Retinal pigment epithelial cell (primary cell): ENCODE results near the gene RNLS.

Source experiments
- DNase-seq: peaks from one replicate; pipeline ENCODE4 v3.0.0-alpha.2; 2010; ENCODE audit warnings: low read depth
- H3K4me3 ChIP-seq: 2 replicates; pipeline ENCODE4 v1.5.1; 2011; ENCODE audit warnings: mild to moderate bottlenecking, low read length, control low read depth, moderate library complexity
- CTCF ChIP-seq: conservative IDR thresholded peaks from 2 replicates; pipeline ENCODE4 v1.5.1; 2011; ENCODE audit warnings: low read depth, low read length, control low read depth, inconsistent platforms

The RNLS gene

GRCh38 chr10:88424881-88425280 is 158.2 kb downstream of the RNLS start:
- no peak for TF ChIP-seq CTCF
- no peak overlapping the region for H3K4me3 ChIP-seq
- no peak for DNase-seq

- no peak for TF ChIP-seq CTCF
- DNase-seq: no peak
- H3K4me3 ChIP-seq: no peak overlapping the region
Measured at GRCh38 chr10:88423732-88424131, 159.4 kb downstream of the RNLS start.

- no peak for TF ChIP-seq CTCF
- no peak overlapping the region for H3K4me3 ChIP-seq
- DNase-seq: no peak
Measured at GRCh38 chr10:88421590-88421989, 161.5 kb downstream of the RNLS start.

GRCh38 chr10:88418871-88419270 is 164.2 kb downstream of the RNLS start:
- TF ChIP-seq CTCF: no peak
- no peak for DNase-seq
- H3K4me3 ChIP-seq: no peak overlapping the region

GRCh38 chr10:88417387-88418030 is 165.6 kb downstream of the RNLS start:
- no peak overlapping the region for H3K4me3 ChIP-seq
- no peak for TF ChIP-seq CTCF
- DNase-seq: no peak

- DNase-seq: no peak
- TF ChIP-seq CTCF: no peak
- no peak overlapping the region for H3K4me3 ChIP-seq
Measured at GRCh38 chr10:88416801-88417200, 166.3 kb downstream of the RNLS start.

- no peak for TF ChIP-seq CTCF
- no peak overlapping the region for H3K4me3 ChIP-seq
- no peak for DNase-seq
Measured at GRCh38 chr10:88415533-88416130, 167.5 kb downstream of the RNLS start.
